Endothelial cell of umbilical vein (primary cell): ENCODE measurements around the gene CDKN1C. TPM values are rescaled to one million over a fixed set of nuclear protein-coding genes. Genes with fewer than 3 reads are reported as not detected.

Source experiments
- BruUV-seq: library from RNA; stranded (reverse); fragments of 400-500 nt; replicated peaks from 2 replicates; lab custom pipeline; 2021; lab: Mats Ljungman, UMichigan
- CTCF ChIA-PET: fragments of 300-600, 350-600 bp; sonication (Branson Sonifier 250); formaldehyde crosslinking; loops from one replicate; lab custom pipeline; 2021; ENCODE audit warnings: antibody characterized with exemption, inconsistent platforms; lab: Charles Lee
- POLR2A ChIA-PET: fragments of 300-600, 350-600 bp; sonication (Branson Sonifier 250); formaldehyde crosslinking; loops from one replicate; lab custom pipeline; 2021; ENCODE audit warnings: antibody characterized with exemption, inconsistent platforms; lab: Charles Lee
- DNase-seq: peaks from one replicate; pipeline ENCODE4 v3.0.0-alpha.2; 2011; ENCODE audit warnings: low read depth, low spot score
- FAIRE-seq: peaks from 2 replicates; lab custom pipeline; 2011; peaks lifted over from hg19 to GRCh38; lab: Jason Lieb, UNC
- H2AFZ ChIP-seq: 2 replicates; pipeline ENCODE4 v1.6.0; 2012; ENCODE audit warnings: low read depth, low read length, control low read depth, inconsistent platforms
- H3K27ac ChIP-seq: 2 replicates; pipeline ENCODE4 v1.5.1; 2011; ENCODE audit warnings: low read depth, mild to moderate bottlenecking, control low read depth, low read length, moderate library complexity; ENCODE audit not compliant: insufficient read depth
- H3K27me3 ChIP-seq, 2 experiments: 2 replicates each; pipeline versions ENCODE4 v1.6.0 to v1.6.1; 2011; ENCODE audit warnings: low read length in 2 of 2, mixed read lengths in 1 of 2; ENCODE audit not compliant: control insufficient read depth in 2 of 2, insufficient read depth in 2 of 2
- H3K36me3 ChIP-seq, 2 experiments: 2 replicates in 1 of 2; 3 replicates in 1 of 2; pipeline ENCODE4 v1.5.1; 2011; ENCODE audit warnings: low read length in 2 of 2, mild to moderate bottlenecking in 1 of 2, moderate library complexity in 1 of 2; ENCODE audit not compliant: control insufficient read depth in 2 of 2, insufficient read depth in 2 of 2; ENCODE audit errors: extremely low read depth in 1 of 2
- H3K4me1 ChIP-seq: 3 replicates; pipeline ENCODE4 v1.5.1; 2011; ENCODE audit warnings: mild to moderate bottlenecking, low read length; ENCODE audit not compliant: control insufficient read depth, insufficient read depth; ENCODE audit errors: extremely low read depth
- H3K4me2 ChIP-seq: 2 replicates; pipeline ENCODE4 v1.6.1; 2011; ENCODE audit warnings: low read length, control low read depth, mixed read lengths; ENCODE audit not compliant: insufficient read depth
- H3K4me3 ChIP-seq, 3 experiments: fragments of 200-600 bp in 1 of 3; sonication (generic), shearing (Covaris generic) in 1 of 3; replicated peaks in 1 of 3; 2 replicates each; pipeline ENCODE4 v1.5.1; 2011 to 2016; ENCODE audit warnings: control low read depth in 3 of 3, low read length in 3 of 3, mild to moderate bottlenecking in 2 of 3, inconsistent platforms in 1 of 3, low read depth in 1 of 3, moderate library complexity in 1 of 3; ENCODE audit not compliant: insufficient read depth in 1 of 3
- H3K79me2 ChIP-seq: 2 replicates; pipeline ENCODE4 v1.6.0; 2012; ENCODE audit warnings: low read length, inconsistent platforms; ENCODE audit not compliant: control insufficient read depth, insufficient read depth
- H3K9ac ChIP-seq: replicated peaks from 2 replicates; pipeline ENCODE3; 2011; ENCODE audit warnings: low read length, control low read depth; ENCODE audit not compliant: insufficient read depth; ENCODE audit errors: extremely low read depth
- H3K9me1 ChIP-seq: replicated peaks from 3 replicates; pipeline ENCODE4 v1.6.0; 2011; ENCODE audit warnings: mild to moderate bottlenecking, low read length; ENCODE audit not compliant: control insufficient read depth, insufficient read depth; ENCODE audit errors: extremely low read depth
- H3K9me3 ChIP-seq: replicated peaks from 2 replicates; pipeline ENCODE4 v1.5.1; 2012; ENCODE audit warnings: low read length, inconsistent platforms; ENCODE audit not compliant: control insufficient read depth, insufficient read depth
- H4K20me1 ChIP-seq: replicated peaks from 2 replicates; pipeline ENCODE3; 2011; ENCODE audit warnings: mild to moderate bottlenecking, low read length; ENCODE audit not compliant: control insufficient read depth, insufficient read depth; ENCODE audit errors: extremely low read depth
- EZH2 ChIP-seq: IDR thresholded peaks from 2 replicates; pipeline ENCODE4 v1.6.1; 2012; ENCODE audit warnings: borderline replicate concordance, low read depth, mild to moderate bottlenecking, moderate library complexity, low read length, inconsistent platforms; ENCODE audit not compliant: severe bottlenecking
- FOS ChIP-seq: IDR thresholded peaks from 2 replicates; pipeline ENCODE4 v1.6.1; 2011; ENCODE audit warnings: mild to moderate bottlenecking, low read length, moderate library complexity, borderline replicate concordance; ENCODE audit not compliant: insufficient read depth
- GATA2 ChIP-seq: IDR thresholded peaks from 2 replicates; pipeline ENCODE4 v1.7.0; 2011; ENCODE audit warnings: low read depth, mild to moderate bottlenecking, moderate library complexity, mixed read lengths, low read length; ENCODE audit not compliant: insufficient read length, insufficient read depth
- JUN ChIP-seq: IDR thresholded peaks from 2 replicates; pipeline ENCODE4 v1.6.1; 2011; ENCODE audit warnings: borderline replicate concordance, low read depth; ENCODE audit not compliant: insufficient read length, insufficient read depth
- MAX ChIP-seq: IDR thresholded peaks from 2 replicates; pipeline ENCODE4 v1.6.1; 2011; ENCODE audit not compliant: insufficient read depth, insufficient read length
- MYC ChIP-seq: IDR thresholded peaks from one replicate; pipeline ENCODE4 v1.6.1; 2011; ENCODE audit warnings: mild to moderate bottlenecking, low read depth, low read length
- POLR2A ChIP-seq: IDR thresholded peaks from 2 replicates; pipeline ENCODE4 v1.6.1; 2012; ENCODE audit warnings: low read depth, mild to moderate bottlenecking, control low read depth, low read length
- POLR2AphosphoS5 ChIP-seq: IDR thresholded peaks from 2 replicates; pipeline ENCODE4 v1.6.1; 2012; ENCODE audit warnings: low read depth, mild to moderate bottlenecking, control low read depth, low read length, moderate library complexity; ENCODE audit not compliant: insufficient read depth
- dilution Hi-C: fragments of 300-500 bp; cut with MboI; formaldehyde crosslinking; loops from one replicate; pipeline ENCODE4 v1.15.0; 2019; ENCODE audit warnings: low sequenced_read_pairs; ENCODE audit not compliant: extremely low pct_ligation_motif_present
- intact Hi-C: fragments of 100-400 bp; cut with micrococcal nuclease; formaldehyde crosslinking; loops from one replicate; pipeline ENCODE4 v1.10.0; 2022
- polyA plus RNA-seq, 4 experiments: library from polyadenylated mRNA; depleted of rRNA in 3 of 4; stranded (reverse) in 3 of 4; unstranded in 1 of 4; fragments of >200 nt; gene quantifications; 2 replicates each; pipeline versions ENCODE4 v1.2.1 to v1.2.3, GENCODE V29; 2011 to 2012; ENCODE audit warnings: missing spikeins in 1 of 4
- total RNA-seq: library from RNA; stranded (reverse); gene quantifications from 2 replicates; pipeline ENCODE4 v1.2.3, GENCODE V29; 2021
- TF ChIP-seq, protein P1 (sequence below), 2 donors: IDR thresholded peaks; 1 replicate in 1 of 2; 2 replicates in 1 of 2; pipeline ENCODE4 v1.5.1; 2011; ENCODE audit warnings: low read length in 2 of 2, mild to moderate bottlenecking in 2 of 2, moderate library complexity in 2 of 2, control low read depth in 1 of 2, inconsistent platforms in 1 of 2, low read depth in 1 of 2; ENCODE audit not compliant: insufficient read depth in 1 of 2; ENCODE audit errors: extremely low read depth in 1 of 2

CDKN1C gene
- total and polyA plus RNA-seq, 2 donors (not counting 3 experiments of a cell fraction or from before 2014, with no cell fraction given) = 4.1 to 9.0 TPM

- Histone ChIP-seq H4K20me1 (no peaks in the 10 kb centered on the region), H3K4me2 (no peak overlapping the region), H3K27ac (no peak overlapping the region), H3K36me3 (no peaks in the 10 kb centered on the region), H3K9me1 (no peaks in the 10 kb centered on the region), H3K27me3 (peaks cover 20 to 26% of the 10 kb centered on the region in 2 experiments), H2AFZ (no peak overlapping the region), H3K79me2 (no peaks in the 10 kb centered on the region), H3K4me1 (no peaks in the 10 kb centered on the region), H3K4me3 (no peak overlapping the region), H3K9ac (no peak overlapping the region), H3K9me3 (no peaks in the 10 kb centered on the region)
- FAIRE-seq (no peak), DNase-seq (no peak)
- BruUV-seq = no TSS peak
- dilution Hi-C loops = no loop called here
- TF ChIP-seq POLR2AphosphoS5 (no peak), MAX (no peak), MYC (no peak), JUN (no peak), GATA2 (no peak), FOS (no peak), EZH2 (no peak), POLR2A (no peak)
- TF ChIP-seq, protein P1, sequence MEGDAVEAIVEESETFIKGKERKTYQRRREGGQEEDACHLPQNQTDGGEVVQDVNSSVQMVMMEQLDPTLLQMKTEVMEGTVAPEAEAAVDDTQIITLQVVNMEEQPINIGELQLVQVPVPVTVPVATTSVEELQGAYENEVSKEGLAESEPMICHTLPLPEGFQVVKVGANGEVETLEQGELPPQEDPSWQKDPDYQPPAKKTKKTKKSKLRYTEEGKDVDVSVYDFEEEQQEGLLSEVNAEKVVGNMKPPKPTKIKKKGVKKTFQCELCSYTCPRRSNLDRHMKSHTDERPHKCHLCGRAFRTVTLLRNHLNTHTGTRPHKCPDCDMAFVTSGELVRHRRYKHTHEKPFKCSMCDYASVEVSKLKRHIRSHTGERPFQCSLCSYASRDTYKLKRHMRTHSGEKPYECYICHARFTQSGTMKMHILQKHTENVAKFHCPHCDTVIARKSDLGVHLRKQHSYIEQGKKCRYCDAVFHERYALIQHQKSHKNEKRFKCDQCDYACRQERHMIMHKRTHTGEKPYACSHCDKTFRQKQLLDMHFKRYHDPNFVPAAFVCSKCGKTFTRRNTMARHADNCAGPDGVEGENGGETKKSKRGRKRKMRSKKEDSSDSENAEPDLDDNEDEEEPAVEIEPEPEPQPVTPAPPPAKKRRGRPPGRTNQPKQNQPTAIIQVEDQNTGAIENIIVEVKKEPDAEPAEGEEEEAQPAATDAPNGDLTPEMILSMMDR (IDR thresholded peaks at IDR 0.05; ENCODE audit: extremely low read depth in 1 of 2, insufficient read depth in 1 of 2, low read depth in 1 of 2, low read length in 2 of 2) = no peak
- ChIA-PET POLR2A (no interaction called here), CTCF (no interaction called here)
- intact Hi-C loops = no loop called here
Measured at GRCh38 chr11:2858995-2859698, 26.4 kb downstream of the CDKN1C start.
